Measurements from ENCODE around the gene PBLD.
"Not testable (repeated sequence)": the region's sequence is repeated elsewhere in the genome, so short reads cannot be mapped to it uniquely, and the experiment has no call there.

DNA sequence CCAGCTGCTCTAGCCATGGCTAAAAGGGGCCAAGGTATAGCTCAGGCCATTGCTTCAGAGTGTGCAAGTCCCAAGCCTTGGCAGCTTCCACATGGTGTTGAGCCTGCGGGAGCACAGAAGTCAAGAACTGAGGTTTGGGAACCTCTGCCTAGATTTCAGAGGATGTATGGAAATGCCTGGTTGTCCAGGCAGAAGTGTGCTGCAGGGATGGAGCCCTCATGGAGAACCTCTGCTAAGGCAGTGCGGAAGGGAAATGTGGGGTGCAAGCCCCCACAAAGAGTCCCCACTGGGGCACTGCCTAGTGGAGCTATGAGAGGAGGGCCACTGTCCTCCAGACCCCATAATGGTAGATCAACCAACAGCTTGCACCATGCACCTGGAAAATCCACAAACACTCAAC lies 54.9 kb downstream of the PBLD start:
- TF ChIP-seq, protein P1, sequence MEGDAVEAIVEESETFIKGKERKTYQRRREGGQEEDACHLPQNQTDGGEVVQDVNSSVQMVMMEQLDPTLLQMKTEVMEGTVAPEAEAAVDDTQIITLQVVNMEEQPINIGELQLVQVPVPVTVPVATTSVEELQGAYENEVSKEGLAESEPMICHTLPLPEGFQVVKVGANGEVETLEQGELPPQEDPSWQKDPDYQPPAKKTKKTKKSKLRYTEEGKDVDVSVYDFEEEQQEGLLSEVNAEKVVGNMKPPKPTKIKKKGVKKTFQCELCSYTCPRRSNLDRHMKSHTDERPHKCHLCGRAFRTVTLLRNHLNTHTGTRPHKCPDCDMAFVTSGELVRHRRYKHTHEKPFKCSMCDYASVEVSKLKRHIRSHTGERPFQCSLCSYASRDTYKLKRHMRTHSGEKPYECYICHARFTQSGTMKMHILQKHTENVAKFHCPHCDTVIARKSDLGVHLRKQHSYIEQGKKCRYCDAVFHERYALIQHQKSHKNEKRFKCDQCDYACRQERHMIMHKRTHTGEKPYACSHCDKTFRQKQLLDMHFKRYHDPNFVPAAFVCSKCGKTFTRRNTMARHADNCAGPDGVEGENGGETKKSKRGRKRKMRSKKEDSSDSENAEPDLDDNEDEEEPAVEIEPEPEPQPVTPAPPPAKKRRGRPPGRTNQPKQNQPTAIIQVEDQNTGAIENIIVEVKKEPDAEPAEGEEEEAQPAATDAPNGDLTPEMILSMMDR (IDR thresholded peaks at IDR 0.05) = not testable (repeated sequence)
- TF ChIP-seq POLR2AphosphoS5 (IDR thresholded peaks at IDR 0.05) = not testable (repeated sequence)
